Suppressor macrophage treated with lipopolysaccharide for 4 hours (primary cell): Measurements from ENCODE around the gene PPM1J.

Experiments used
- DNase-seq: peaks from one replicate; pipeline ENCODE4 v3.0.0-alpha.2; 2020

Gene PPM1J

DNA sequence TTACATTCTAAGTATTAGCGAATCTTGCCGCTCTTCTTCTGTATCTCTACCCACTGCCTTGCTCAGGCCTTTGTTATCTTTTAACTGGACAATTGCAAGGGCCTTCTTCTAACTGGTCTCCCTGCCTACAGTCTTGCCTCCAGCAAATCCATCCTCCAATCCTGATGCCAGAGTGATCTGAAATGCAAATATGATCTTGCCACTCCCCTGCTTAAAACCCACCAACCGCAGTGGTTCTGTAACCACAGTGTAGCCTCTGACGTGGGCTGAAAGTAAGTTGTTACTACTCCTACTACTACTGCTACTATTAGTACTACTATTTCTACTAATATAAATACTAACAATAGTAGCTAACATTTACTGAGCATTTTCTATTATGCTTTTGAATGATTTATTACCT lies 28.3 kb downstream of the PPM1J start:
- no peak for DNase-seq

- DNase-seq: no peak
These were observed 28.7 kb downstream of the PPM1J start for GRCh38 chr1:112686417-112686816.

- DNase-seq: no peak
These were observed 29.2 kb downstream of the PPM1J start for GRCh38 chr1:112685913-112686312.

DNA sequence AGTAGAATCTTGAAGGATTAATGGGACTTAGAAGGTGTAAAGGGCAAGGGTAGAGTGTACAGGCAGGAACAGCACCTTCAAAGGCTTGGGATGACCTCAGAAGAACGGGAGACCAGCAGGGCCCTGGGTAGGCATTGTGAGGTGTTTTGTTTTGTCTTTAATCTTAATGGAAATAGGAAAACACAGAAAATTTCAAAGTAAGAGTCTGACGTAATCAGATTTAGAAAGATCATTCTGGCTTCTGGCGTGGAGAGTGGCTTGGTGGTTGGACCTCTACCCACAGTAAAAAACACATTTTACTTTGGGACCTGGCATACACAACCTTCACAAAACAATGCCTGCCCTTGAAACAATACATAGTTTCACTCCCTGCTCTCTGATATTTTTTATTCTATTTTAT lies 36.5 kb downstream of the PPM1J start:
- no peak for DNase-seq

GRCh38 chr1:112677501-112677900 lies 37.6 kb downstream of the PPM1J start:
- no peak for DNase-seq

- DNase-seq: peak; percentile 19
These were observed 38.6 kb downstream of the PPM1J start for GRCh38 chr1:112676543-112676942.

DNA sequence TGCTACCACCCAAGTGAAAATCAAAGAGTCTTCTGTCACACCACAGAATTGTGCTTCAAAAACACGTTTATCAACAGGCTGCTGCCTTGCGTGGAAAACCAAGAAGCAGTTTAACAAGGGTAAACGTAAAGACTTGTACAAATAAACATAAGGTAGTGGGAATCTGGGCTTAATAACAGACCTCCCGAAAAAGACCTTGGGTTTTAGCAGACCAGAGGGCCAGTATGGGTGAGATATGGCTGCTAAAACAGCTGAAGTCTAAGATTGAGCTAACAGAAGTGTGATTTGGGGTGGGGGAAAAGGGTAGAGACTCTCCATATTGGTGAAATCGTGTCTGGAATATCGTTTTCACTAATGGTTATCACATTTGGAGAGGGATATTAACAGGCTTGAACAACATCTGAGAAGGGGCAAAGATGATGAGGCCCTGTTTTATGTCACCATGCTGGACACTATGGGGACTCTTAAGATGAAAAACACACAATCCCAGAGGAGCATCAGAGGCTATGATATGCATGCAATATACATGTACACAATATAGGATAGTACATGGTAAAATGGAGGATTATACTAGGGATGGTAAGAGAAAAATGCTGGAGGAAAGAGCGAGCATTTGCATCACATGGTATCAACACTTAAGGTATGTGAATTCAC lies 39.3 kb downstream of the PPM1J start:
- DNase-seq: no peak

- peak; percentile 44 for DNase-seq
These were observed 40.0 kb downstream of the PPM1J start for GRCh38 chr1:112674986-112675727.

GRCh38 chr1:112674440-112674985 lies 40.6 kb downstream of the PPM1J start, which contains the start of gene MOV10:
TSS of gene MOV10 (plus strand) at chr1:112674659. CDS start at chr1:112674913, 254 bp downstream.
- peak; percentile 84 for DNase-seq

DNA sequence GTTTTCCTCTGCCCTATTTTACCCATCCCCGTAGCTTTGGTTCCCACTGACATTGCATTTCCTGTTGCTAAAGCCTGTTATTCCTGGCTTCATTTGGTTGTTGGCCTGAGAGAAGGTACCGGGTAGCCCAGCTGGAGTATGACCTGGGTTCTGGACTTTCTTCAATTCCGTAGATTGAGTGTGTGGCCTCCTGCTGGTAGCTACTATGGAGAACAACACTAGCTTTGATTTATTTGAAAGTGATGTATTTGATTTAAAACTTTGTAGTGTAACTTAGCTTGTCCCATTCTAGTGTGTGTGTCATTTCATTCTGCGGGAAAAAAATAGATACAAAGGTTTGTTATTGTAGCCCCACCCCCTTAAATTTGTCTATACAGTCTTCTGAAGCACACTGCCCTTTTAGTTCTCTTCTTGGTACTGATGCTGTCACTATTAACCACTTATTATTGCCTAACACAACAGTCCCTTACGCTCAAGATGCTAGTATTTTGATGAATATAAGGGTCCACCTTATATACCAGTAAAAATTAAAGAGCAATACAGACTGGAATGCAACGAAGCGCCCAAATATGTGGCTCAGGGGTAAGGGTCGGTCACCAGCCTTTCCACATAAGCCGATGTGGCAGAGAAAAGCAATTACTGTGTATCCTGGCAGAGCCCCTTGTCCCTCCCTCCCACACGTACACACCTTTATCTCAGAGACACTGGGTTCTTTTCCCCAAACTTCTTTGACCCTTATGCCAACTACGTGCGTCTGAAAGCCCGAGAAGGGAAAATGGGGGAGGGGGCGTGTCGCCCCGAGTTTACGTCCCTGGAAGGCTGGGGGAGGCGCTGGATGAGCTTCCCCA lies 41.3 kb downstream of the PPM1J start:
- peak; percentile 45 for DNase-seq

DNA sequence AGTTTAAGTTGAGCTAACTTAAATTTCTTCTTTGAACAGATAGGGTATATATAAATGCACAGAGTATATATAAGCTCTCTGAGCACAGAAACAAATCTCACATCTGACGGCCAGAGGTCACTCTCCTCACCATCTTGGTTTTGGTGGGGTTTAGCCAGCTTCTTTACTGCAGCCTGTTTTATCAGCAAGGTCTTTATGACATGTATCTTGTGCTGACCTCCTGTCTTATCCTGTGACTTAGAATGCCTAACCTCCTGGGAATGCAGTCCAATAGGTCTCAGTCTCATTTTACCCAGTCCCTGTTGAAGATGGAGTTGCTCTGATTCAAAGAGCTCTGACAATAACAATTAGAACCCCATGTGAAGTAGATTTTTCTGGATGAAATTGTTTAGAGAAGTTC lies 42.3 kb downstream of the PPM1J start:
- DNase-seq: no peak

DNA sequence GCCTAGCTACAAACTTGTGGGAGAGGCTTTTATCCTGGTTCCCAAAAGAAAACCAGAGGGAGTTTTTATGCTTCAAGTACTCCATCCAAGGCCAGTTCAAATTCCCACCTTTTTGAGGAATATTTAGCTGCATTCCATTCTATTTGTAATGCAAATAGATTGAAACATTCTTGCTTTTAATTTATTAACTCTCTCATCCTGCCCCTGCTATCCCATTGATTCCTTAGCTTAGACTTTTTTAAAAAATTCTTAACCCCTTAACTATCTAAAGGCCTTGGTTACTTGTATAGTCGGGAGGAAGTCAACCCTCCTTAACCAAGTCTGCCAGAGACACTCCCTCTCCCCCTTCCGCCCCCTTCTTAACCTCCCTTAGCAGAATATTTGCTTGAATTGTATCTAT lies 43.1 kb downstream of the PPM1J start:
- no peak for DNase-seq

DNA sequence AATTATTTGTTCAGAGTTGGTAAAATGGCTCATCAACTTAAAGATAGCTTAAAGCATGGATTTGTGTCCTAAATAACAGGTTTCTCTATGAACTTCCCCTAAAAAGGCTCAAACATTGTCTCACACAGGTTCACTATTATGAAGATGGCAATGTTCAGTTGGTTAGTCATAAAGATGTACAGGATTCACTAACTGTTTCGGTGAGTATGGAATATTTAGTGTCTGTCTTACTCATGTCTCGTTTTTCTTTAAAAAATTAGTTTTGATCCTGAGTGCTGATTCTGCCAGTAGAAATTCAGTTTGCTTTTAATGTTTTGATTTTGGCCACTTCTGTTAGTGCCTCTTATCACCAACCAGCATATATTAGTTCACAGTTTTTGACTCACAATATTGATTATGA lies 48.2 kb downstream of the PPM1J start:
- no peak for DNase-seq

- no peak for DNase-seq
These were observed 49.3 kb downstream of the PPM1J start for GRCh38 chr1:112665857-112666256.
